Neural progenitor cell (in vitro differentiated cells): Measurements from ENCODE around the gene CASP10.

Experiments used
- EZH2 ChIP-seq: fragments of 200-600 bp; sonication (generic); IDR thresholded peaks from 2 replicates; pipeline ENCODE4 v1.6.1; 2017; ENCODE audit warnings: antibody characterized with exemption, mild to moderate bottlenecking, moderate library complexity
- TF ChIP-seq, protein P1 (sequence below): fragments of 200-600 bp; sonication (generic); IDR thresholded peaks from 2 replicates; pipeline ENCODE4 v1.5.1; 2017; ENCODE audit warnings: antibody characterized with exemption, mild to moderate bottlenecking

GRCh38 chr2:201232467-201232815 lies 49.5 kb downstream of the CASP10 start:
- TF ChIP-seq EZH2, result no peak
- TF ChIP-seq, protein P1, sequence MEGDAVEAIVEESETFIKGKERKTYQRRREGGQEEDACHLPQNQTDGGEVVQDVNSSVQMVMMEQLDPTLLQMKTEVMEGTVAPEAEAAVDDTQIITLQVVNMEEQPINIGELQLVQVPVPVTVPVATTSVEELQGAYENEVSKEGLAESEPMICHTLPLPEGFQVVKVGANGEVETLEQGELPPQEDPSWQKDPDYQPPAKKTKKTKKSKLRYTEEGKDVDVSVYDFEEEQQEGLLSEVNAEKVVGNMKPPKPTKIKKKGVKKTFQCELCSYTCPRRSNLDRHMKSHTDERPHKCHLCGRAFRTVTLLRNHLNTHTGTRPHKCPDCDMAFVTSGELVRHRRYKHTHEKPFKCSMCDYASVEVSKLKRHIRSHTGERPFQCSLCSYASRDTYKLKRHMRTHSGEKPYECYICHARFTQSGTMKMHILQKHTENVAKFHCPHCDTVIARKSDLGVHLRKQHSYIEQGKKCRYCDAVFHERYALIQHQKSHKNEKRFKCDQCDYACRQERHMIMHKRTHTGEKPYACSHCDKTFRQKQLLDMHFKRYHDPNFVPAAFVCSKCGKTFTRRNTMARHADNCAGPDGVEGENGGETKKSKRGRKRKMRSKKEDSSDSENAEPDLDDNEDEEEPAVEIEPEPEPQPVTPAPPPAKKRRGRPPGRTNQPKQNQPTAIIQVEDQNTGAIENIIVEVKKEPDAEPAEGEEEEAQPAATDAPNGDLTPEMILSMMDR, result no peak
